DMS153 treated with DMSO at 0.1 percent for 48 hours (cell line): ENCODE results near the gene CPNE7.
A peak's percentile ranks its signal among the peaks of the same experiment; 100 is the strongest.
"Not testable (repeated sequence)": the region's sequence is repeated elsewhere in the genome, so short reads cannot be mapped to it uniquely, and the experiment has no call there.

ENCODE experiments used
- DNase-seq: peaks from one replicate; lab custom pipeline; 2025; ENCODE audit not compliant: unreplicated experiment; lab: John Stamatoyannopoulos, UW

CPNE7 gene

DNA sequence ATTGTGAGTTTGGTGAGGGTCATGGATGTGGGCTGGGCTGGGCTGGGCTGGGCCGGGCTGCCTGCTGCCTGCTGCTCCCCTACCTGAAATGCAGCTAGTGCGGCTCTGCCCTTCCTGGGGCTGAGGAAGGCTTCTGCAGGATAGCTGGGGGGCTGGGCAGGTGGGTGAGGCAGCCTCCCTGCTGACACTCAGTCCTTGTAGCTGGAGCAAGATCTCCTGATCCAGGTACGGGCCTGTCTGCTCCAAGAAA lies 10.4 kb upstream of the CPNE7 start:
- no peak for DNase-seq

DNA sequence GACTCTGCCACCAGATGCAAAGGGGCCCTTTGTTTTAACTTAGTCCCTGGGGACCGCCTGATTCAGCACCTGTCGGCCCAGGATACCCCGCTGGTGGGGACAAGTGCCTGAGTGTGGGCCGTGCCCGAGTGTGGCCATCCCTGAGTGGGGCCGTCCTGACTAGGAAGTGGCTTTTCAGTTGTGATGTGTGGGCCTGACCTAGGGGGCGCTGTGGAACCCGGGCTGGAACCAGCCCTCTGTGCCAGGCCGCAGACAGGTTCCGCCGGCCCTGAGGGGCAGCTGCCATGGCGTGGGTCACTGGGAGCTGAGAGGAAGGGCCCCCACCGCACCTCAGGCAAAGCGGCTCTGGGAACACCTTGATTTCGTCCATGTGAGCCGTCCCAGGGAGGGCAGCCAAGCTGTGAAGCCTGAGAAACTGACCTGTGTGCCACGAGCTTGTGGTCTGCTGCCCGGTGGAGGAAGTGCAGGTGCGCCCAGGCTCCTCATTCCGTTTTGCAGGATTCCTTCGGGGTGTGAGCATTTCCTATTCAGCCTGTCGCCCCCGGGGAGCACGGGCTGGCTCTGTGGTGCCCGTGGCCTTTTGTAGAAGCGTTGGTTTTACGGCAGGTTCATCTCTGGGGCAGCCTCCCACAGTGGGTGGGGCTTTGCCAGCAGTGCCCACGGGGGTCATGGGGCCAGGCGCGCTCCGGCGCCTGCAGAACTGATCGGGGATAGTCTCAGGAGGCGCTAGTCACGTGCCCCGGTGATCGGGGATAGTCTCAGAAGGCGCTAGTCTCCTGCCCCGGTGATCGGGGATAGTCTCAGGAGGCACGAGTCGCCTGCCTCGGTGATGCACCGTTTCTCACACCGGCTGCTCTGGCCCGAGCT lies 9.8 kb upstream of the CPNE7 start:
- no peak for DNase-seq

DNA sequence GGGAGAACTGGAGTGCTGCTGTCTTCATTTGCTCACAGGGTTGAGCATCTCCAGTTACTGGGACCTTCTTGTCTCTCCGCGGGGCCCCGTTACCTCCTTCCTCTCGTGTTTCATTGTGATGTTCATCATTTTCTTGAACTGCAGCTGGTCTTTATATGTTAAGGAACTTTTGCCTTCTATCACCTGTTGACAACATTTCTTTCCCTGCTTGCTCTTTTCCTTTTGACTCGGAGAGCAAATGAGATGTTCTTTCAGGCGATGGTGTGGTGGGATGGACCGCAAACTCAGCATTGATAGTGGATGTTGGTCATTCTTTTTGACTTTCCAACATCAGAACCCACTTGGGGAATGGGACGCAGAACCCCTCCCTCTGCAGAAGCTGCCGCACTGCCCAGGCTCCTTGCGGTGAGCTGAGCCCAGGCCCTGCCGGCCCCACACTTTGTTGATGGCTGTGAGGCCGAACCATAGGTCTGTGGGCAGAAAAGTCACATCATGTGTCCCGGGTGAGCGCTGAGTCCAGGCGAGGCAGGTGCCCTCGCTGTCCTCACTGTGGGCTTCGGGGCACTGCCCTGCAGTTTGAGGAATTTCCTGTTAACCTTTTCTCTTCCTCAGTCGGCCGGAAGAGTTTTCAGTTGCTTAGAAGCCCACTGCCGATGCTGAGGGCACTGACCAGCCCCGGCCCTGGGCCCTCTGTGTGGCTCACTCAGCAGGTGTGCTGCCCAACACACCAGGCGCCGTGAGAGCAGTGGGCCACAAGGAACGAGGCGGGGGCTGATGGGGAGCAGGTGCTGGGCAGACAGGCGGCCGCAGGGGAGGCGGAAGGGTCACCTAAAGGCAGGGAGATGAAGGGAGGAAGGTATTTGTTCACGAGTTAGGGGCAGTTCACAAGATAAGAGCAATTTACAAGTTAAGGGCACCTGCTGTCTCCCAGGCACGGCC lies 7.6 kb upstream of the CPNE7 start:
- DNase-seq = no peak

DNA sequence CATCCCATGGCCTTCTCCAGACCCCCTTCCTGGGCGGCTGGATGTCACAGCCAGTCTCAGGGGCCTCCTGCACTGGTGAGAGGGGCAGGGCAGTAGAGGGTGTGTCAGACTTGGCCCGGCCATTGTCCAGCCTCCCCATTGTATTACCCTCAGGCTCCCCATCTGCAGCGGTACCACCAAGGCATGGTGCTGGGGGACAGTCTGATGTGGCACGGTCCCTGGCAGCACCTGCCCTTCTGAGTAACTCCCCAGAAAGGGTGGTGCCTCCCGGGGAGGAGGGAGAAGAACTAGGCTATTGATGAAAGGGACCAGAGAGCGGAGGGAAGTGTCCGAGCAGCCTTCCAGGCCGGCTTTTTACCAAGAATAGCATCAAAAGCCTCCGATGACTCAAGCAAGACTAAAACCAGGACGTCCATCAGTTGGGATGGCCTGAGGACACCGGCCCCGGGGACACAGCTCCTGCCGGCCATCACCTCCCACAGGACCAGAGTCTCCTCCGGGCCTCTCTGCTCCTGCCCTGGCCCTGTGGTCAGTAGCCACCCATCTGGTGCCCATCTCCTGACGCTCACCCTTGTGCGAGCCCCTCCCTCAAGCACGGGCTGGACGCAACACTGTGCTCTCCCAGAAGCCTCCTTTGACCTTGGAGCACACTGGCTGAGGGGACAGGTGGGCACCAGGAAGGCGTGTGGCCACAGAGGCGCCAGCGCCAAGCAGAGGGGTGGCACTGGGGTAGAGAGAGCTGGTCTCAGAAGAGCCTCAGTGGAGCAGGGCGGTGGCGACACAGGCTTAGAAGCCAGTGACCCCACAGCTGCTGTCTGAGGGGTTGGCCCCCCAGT lies 5.8 kb upstream of the CPNE7 start:
- no peak for DNase-seq

DNA sequence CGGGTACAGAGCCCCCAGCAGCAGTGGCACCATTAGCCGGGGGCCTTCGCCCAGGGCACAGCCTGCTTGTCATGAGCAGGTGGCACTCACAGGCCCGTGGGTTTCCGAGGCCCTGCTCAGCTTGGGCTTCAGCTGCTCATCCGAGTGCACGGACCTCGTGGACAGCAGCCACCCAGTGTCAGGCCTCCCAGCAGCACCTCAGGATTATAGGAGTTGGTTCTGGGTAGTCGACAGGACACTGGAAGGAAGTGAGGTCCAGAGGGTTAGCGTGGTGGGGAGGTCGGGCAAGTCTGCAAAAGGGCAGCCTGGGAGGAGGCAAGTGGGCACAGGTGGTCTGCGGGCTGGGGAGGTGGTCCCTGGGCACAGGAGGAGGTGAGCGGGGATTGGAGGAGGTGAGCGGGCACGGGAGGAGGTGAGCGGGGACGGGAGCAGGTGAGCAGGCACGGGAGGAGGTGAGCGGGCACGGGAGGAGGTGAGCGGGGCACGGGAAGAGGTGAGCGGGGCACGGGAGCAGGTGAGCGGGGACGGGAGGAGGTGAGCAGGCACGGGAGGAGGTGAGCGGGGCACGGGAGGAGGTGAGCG lies 5.1 kb upstream of the CPNE7 start:
- DNase-seq = no peak

DNA sequence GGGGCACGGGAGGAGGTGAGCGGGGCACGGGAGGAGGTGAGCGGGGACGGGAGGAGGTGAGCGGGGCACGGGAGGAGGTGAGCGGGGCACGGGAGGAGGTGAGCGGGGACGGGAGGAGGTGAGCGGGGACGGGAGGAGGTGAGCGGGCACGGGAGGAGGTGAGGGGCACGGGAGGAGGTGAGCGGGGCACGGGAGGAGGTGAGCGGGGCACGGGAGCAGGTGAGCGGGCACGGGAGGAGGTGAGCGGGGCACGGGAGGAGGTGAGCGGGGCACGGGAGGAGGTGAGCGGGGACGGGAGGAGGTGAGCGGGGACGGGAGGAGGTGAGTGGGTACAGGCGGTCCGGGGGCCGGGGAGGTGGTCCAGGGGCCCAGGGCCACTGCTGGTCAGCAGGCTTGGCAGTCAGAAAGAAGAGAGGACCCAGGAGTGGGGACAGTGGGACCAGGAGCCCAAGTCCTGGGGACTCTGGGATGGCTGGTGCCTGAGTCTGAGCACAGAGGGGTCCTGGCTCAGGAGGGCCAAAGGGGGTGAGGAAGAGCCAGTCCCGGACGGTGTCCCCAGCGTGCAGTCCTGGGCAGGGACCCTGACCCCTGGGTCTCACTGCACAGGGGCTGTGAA lies 4.5 kb upstream of the CPNE7 start:
- DNase-seq = not testable (repeated sequence)

DNA sequence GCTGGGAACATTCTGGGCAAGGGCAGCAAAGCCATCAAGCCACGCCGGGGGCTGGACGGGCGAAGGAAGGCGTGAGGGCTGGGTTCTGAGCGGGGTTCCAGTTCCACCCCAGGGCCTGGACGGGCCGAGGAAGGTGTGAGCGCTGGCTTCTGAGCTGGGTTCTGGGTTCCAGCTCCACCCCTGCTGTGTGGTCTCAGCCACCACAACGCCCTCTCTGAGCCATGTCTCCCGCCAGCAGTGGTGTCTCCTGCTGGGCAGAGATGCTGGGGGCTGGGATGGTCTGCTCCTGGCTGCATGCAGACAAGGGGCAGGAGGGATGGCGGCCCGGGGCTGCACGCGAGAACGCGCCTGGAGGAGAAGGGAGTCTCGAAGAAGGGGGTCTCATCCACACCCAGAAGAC lies 3.9 kb upstream of the CPNE7 start:
- no peak for DNase-seq

DNA sequence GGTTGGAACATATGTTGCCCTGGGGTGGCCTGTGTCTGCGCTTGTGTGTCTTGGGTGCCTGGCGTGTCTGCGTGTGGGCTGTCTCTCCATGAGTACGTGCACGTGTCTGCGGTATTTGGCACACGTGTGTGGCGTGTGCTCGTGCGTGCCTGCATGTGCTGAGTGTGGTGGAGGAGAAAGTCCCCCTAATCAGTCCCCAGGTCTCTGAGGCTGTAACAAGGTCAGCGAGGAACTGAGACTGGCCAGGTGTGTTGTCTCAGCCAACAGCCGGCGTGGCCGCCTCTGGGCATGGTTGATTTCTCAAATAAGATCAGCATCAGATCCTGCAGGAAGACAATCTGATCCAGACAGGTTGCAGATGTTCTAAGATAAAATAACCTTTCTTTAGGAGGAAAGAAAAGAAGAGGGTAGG lies 3.5 kb upstream of the CPNE7 start:
- no peak for DNase-seq

DNA sequence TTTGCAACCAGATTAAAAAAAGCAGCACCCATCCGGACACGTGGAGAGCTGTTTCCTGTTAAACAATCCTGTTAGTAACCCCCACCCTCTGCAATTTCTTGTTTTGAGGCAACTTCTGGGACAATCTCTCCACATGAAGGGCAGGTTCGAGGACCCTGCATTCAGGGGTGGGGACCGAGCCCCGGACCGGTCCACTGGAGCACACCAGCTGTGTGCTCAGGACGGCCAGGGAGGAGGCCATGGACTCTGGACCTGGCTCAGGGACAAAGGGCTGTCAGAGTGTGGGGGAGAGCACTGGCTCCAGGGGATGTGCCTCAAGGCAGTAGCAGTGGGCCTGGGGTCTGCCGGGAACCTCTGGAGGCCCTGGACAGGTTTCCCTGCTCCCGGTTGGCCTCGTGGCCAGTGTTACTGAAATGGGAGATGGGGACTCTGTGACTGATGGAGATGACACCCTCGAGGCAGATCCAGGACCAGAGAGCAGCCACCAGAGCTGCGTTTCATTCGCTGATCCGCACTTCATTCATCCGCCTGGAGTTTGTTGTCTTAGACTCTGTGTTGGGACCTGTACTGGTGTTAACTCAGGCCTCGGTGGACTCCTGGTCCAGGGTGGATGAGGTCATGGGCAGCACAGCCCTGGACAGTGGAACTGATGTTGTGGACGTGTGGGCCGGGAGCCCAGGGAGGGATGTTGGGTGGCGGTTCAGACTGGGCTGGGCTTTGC lies 2.9 kb upstream of the CPNE7 start:
- DNase-seq = no peak

DNA sequence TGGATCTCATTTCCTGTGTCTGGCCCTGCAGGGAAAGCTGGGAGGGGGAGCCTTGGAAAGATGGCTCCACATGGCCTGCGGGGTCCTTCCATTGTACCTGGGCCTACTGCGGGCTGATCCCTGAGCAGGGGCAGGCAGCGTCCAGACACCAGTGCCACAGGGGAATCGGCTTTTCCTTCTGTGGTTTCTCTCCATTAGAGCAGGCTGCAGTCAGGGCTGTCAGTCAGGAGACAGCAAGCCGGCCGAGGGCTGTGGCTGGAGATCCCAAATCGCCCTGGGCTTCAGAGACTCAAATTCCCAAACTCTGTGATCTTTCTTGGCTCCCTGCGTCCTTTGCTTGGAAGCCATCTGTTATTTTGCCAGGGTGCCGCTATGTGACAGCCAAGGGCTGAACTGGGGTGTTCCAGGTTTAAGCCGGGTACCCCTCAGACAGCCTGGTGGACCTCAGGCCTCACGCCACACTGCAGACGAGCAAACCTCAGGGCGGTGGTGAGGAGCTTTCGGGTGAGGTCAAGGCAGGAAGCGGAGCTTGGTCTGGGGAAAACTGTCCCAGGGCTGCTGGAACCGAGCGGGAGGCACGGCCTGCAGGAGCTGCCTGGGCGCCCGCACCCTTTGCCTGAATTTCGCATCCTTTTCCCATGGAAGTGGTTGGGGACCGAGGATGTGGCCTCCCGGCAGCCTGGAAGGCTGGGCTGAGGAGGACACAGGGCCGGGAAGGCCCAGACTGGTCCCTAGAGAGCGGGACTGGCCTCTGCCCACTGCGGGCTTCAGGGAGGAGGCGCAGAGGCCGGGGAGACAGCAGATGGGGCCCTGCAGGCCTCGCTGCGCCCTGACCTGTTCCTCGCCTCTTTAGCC lies 1.5 kb upstream of the CPNE7 start:
- no peak for DNase-seq

DNA sequence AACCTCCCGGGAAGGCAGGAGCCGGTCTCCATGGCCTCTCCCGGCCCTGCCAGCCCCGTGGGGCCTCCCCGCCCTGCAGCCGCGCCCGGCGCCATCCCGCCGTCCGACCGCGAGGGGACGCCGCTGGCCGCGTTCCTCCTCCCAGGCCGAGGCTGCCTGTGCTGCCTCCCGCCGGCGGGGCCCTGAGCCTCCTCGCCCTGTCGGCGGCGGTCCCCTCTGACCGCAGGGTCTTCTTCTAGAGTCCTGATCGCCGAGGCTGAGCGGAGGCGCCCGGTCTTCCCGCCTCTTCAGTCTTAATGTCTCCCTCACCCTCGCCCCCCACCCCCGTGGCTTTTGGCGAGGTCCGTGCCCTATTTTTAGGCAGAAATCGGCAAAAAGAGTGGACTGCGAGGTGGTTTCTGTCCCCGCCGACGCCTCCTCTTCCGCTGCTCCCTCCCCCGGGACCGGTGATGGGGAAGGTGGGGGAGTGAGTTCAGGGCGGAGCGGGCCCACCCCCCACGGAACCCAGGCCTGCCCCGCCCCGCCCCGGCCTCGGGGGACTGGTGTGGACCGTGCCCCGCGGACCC lies 794 bp upstream of the CPNE7 start:
- DNase-seq = peak; percentile 33

DNA sequence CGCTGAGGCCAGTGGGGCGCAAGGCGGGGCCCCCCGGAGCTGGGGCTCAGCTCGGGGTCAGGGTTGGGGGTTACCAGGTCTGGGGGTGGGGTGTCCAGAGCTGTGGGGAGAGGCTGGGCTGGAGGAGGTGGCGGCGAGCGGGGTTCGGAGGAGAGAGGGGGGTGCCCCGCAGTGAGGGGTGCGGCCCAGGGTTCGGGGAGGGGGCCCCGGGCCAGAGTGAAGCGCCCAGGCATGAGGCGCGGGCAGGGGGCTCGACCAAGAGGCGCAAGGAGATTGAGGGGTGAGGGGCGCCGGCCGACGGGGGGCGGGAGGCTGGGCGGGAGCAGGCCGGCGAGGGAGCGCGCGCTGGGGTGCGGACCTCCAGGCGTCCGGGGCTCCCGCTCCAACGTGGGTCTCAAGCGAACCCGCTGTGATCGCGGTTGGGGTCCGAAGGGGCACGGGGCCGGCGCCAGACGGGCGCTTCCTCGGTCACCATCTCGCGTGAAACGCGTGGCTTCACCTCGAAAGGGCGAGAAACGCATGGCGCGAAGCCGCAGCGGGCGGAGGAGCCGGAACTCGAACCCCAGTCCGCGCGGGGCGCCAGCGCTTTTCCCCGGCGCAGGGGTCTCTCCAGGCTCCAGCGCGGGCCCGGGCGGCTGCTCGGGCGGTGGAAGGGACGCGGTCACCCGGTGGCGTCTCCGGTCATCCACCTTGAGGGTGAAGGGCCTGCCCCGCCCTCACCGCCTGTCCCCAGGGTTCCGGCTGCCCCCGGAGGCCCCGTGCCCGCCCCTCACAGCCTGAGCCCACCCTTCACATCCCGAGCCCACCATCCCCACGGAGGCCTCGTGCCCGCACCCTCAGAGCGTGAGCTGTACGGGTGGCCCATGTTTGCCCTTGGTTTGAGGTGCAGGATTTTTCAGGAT lies 846 bp downstream of the CPNE7 start:
- DNase-seq = no peak

DNA sequence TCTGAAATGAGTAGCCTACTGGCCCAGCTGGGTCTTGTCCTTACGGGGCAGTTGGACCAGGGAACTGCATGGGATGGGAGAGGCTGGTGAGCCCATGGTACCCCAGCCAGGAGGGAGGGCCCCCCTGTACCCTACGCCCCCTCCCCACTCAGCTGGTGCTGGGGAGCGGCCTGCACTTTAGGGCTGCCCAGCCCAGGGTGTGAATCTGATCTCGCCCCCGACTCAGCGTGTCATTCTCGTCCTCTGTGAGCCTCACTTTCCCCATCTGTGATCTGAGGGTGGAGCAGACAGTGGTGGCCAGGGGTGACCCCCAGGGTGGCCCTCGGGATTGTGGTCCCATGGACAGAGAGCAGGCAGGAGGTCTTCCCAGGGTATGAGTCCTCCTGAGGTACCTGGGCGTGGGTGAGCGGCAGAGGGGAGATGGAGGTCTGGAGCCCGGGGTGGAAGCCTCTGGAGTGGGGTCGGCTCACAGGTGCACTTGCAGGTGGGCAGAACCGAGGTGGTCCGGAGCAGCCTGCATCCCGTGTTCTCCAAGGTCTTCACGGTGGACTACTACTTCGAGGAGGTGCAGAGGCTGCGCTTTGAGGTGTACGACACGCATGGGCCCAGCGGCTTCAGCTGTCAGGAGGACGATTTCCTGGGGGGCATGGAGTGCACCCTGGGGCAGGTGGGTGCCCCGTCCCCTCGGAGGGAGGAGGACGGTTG lies 1.6 kb downstream of the CPNE7 start:
- no peak for DNase-seq

DNA sequence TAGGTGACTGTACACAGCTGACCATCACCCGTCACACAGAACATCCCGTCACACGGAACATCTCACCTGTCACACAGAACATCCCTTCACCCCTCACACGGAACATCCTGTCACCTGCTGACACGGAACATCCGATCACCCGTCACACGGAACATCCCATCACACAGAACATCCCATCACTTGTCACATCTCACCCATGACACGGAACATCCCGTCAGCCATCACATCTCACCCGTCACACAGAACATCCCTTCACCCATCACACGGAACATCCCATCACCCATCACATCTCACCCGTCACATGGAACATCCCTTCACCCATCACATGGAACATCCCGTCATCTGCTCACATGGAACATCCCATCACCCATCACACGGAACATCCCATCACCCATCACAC lies 3.8 kb downstream of the CPNE7 start:
- no peak for DNase-seq

DNA sequence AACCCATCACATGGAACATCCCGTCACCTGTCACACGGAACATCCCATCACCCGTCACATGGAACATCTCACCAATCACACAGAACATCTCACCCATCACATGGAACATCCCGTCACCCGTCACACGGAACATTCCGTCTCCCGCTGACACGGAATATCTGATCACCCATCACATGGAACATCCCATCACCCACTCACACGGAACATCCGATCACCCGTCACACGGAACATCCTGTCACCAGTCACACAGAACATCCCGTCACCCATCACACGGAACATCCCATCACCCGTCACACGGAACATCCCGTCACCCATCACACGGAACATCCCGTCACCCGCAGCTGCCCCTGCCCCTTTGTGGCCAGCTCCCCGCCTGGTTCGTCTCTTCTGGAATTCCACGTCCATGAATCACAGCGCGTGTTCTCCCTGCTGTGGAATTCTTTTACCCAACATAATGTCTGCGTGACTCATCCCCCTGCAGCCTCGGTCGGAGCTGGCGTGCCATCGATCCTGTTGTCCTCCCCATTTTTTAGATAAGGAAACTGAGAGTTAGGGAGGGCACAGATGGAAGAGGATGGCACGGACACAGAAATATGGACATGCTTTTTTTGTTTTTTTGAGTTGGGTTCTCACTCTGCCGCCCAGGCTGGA lies 5.6 kb downstream of the CPNE7 start:
- DNase-seq = no peak

DNA sequence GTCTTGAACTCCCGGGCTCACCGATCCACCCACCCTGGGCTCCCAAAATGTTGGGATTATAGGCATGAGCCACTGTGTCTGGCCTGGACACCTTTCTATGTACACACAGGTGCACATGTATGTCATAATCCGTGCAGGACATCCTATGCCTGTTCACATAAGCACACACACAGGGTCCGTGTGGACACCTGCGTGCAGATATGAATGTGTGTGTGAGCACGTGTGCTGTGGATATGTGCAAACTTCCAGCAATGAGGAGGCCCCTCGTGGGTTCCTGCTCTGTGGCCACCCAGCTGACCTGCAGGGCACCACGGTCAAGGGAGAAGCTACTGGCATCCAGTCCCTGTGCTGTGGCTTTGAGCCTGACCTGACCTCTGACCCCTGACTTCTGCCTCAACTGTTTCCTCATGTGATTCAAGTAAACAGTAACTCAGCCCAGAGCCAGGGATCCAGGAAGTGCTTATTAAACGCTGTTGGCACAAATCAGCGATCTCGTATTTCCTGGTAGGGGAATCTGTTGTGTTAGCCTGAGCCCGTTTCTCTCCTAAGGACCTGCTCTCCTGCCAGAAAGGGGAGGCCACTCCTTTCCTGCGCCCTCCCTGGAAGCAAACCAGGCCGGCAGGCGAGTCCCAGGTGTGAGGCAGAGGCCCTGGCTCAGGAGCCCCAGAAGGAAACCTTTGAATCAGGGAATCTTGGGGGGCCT lies 6.5 kb downstream of the CPNE7 start:
- DNase-seq = peak; percentile 80
